Measurements from ENCODE around the gene PCDHA12. TPM values are rescaled to one million over a fixed set of nuclear protein-coding genes. Genes with fewer than 3 reads are reported as not detected.

Gene PCDHA12
- total RNA-seq, 1 donor from 2014 or later, result not detected

DNA sequence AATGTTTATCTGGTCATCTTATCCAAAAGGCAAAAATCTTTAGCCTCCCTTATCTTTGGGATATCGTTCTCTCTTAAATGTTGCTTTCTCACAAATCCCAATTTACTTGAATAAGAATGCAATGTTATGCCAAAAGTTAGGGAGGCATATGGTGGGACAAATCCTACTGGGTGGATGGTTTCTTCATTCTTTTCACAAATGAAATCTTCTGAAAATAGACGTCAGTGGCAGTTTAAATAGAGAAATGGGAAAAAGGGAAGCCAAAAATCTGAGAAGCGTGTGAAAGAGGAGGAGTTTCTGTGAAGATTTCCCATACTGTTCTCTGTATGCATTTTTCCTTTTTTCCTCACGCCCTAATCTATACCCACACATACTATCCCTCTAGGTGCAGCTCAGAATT, 48.5 kb downstream of the PCDHA12 start:
- no peak for DNase-seq (ENCODE audit: low read depth)
- TF ChIP-seq, protein P1, sequence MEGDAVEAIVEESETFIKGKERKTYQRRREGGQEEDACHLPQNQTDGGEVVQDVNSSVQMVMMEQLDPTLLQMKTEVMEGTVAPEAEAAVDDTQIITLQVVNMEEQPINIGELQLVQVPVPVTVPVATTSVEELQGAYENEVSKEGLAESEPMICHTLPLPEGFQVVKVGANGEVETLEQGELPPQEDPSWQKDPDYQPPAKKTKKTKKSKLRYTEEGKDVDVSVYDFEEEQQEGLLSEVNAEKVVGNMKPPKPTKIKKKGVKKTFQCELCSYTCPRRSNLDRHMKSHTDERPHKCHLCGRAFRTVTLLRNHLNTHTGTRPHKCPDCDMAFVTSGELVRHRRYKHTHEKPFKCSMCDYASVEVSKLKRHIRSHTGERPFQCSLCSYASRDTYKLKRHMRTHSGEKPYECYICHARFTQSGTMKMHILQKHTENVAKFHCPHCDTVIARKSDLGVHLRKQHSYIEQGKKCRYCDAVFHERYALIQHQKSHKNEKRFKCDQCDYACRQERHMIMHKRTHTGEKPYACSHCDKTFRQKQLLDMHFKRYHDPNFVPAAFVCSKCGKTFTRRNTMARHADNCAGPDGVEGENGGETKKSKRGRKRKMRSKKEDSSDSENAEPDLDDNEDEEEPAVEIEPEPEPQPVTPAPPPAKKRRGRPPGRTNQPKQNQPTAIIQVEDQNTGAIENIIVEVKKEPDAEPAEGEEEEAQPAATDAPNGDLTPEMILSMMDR (conservative IDR thresholded peaks at IDR 0.05; ENCODE audit: low read depth, low read length), result no peak
- no peak overlapping the region for H3K4me3 ChIP-seq (ENCODE audit: low read depth, low read length)

DNA sequence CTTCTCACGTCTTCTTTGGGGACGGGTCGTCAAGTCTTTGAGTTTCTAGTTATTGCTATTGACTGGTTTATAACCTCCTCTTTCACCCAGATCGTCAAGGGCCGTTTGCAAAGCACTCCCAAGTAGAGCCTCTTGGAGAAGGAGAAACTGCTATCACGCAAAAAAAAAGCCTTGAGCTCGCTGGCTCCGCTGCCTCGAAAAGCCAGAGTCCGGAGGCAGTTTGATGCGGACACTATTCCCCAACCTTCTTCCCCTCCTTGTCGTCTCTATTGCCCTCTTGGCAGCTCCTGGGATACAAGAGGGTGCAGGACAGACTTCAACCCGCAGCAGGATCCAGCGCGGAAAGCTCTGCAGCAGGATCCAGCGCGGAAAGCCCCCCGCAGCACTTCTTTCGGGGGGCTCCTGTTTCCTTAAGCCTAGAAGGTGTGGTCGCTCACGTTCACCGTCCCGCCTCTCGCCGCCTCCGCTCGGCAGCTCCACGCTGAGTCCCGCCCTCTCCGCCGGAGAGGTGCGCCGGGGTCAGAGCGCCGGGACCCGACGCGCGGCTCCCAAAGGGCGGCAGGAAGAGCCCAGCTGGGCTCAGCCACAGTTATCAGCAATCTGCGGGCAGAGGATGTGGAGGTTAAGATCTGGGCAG, 50.8 kb downstream of the PCDHA12 start, which contains the start of gene PCDHAC1:
PCDHAC1 (plus strand) TSS at position 494 of the 637 bp plus-strand sequence. CDS start 594 bp downstream, outside the sequence.
- TF ChIP-seq, protein P1 (conservative IDR thresholded peaks at IDR 0.05; ENCODE audit: low read depth, low read length), result no peak

DNA sequence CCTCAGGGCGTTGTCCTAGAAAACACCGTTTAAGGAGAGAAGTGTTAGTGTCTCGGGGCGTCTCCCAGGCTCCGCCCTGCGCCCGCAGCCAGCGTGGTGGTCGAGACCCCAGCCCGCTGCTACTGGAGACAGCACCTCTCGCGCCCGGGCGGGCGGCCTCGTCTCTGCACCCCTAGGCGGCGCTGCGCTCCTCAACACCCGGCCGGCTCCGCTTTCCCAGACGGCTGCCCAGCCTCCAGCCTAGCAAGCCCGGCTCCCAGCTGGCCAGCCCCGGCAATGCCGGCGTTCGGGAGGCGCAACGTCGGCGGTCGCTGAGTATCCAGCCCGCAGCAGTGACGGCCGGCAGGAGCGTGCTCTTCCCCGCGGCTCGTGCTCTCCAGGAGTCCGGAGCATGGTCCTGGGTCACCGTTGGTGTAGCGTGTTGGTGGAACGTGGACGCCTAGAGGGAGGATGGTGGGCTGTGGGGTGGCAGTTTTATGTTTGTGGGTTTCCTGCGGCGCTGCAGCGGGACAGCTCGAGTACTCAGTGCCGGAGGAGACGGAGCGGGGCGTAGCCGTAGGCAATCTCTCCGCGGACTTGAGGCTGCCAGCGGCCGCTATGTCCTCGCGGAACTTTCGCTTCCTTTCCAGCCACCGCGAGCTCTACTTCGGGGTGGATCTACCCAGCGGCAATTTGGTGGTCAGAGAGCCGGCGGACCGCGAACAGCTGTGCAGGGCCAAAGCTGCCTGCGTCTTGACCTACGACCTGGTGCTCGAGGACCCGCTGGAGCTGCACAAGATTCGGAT, 51.5 kb downstream of the PCDHA12 start:
- H3K4me3 ChIP-seq (ENCODE audit: low read depth, low read length), result peak overlapping the region; percentile 59
- DNase-seq (ENCODE audit: low read depth), result no peak
- TF ChIP-seq, protein P1 (conservative IDR thresholded peaks at IDR 0.05; ENCODE audit: low read depth, low read length), result peak; percentile 65

More for the DNA sequence above, 50.8 kb downstream of the PCDHA12 start, which contains the start of gene PCDHAC1:
- DNase-seq (ENCODE audit: low read depth), result no peak
- H3K4me3 ChIP-seq (ENCODE audit: low read depth, low read length), result peak within 1 kb of the TSS; percentile 59

DNA sequence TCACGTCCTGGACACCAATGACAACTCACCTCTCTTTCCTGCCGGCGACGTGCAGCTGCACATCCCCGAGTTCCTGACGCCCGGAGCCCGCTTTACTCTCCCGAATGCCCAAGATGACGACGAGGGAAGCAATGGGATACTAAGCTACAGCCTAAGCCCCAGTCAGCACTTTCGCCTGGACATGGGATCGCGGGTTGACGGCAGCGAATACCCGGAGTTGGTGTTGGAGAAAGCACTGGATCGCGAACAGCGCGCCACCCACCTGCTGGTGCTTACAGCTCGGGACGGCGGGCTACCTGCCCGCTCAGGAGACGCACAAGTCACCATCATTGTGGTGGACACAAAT, 52.1 kb downstream of the PCDHA12 start:
- no peak for DNase-seq (ENCODE audit: low read depth)
- peak overlapping the region; percentile 59 for H3K4me3 ChIP-seq (ENCODE audit: low read depth, low read length)
- TF ChIP-seq, protein P1 (conservative IDR thresholded peaks at IDR 0.05; ENCODE audit: low read depth, low read length), result no peak

Other genes starting within 250 kb of the PCDHA12 start
- gene CD14, start 242.1 kb upstream of the PCDHA12 start, total RNA-seq, result not detected in 2 replicates
- 9.0 and 127 TPM in 2 replicates for gene TMCO6, start 235.9 kb upstream of the PCDHA12 start, total RNA-seq
- 62.0 and 110 TPM in 2 replicates for gene NDUFA2, start 227.7 kb upstream of the PCDHA12 start, total RNA-seq
- gene IK, start 227.5 kb upstream of the PCDHA12 start, total RNA-seq, result 95.4 and 124 TPM in 2 replicates
- gene WDR55, start 210.4 kb upstream of the PCDHA12 start, total RNA-seq, result 14.6 and 23.4 TPM in 2 replicates
- gene DND1, start 201.7 kb upstream of the PCDHA12 start, total RNA-seq, result 0.14 TPM in 1 of 2 replicates, not detected in the other
- 83.0 and 123 TPM in 2 replicates for gene HARS1, start 183.9 kb upstream of the PCDHA12 start, total RNA-seq
- gene HARS2, start 183.9 kb upstream of the PCDHA12 start, total RNA-seq, result 33.9 and 39.5 TPM in 2 replicates
- 38.3 and 43.6 TPM in 2 replicates for gene ZMAT2, start 174.9 kb upstream of the PCDHA12 start, total RNA-seq
- not detected in 2 replicates for gene PCDHA1, start 89.2 kb upstream of the PCDHA12 start, total RNA-seq
- gene PCDHA2, start 80.5 kb upstream of the PCDHA12 start, total RNA-seq, result not detected in 2 replicates
- 0.06 TPM in 1 of 2 replicates, not detected in the other for gene PCDHA3, start 74.3 kb upstream of the PCDHA12 start, total RNA-seq
- 1.6 TPM in 1 of 2 replicates, not detected in the other for gene PCDHA4, start 68.2 kb upstream of the PCDHA12 start, total RNA-seq
- gene PCDHA5, start 53.7 kb upstream of the PCDHA12 start, total RNA-seq, result not detected in 2 replicates
- gene PCDHA6, start 47.3 kb upstream of the PCDHA12 start, total RNA-seq, result not detected in 2 replicates
- gene PCDHA7, start 41.0 kb upstream of the PCDHA12 start, total RNA-seq, result under 0.01 TPM in 1 of 2 replicates, not detected in the other
- gene PCDHA8, start 34.1 kb upstream of the PCDHA12 start, total RNA-seq, result not detected in 2 replicates
- gene PCDHA9, start 26.9 kb upstream of the PCDHA12 start, total RNA-seq, result not detected in 2 replicates
- gene PCDHA10, start 19.4 kb upstream of the PCDHA12 start, total RNA-seq, result under 0.01 and 0.06 TPM in 2 replicates
- gene PCDHA11, start 6.4 kb upstream of the PCDHA12 start, total RNA-seq, result not detected in 2 replicates
- gene PCDHA13, start 6.8 kb downstream of the PCDHA12 start, total RNA-seq, result not detected in 2 replicates
- not detected in 2 replicates for gene PCDHAC1, start 51.0 kb downstream of the PCDHA12 start, total RNA-seq
- gene PCDHAC2, start 91.2 kb downstream of the PCDHA12 start, total RNA-seq, result not detected in 2 replicates
- gene PCDHB1, start 176.1 kb downstream of the PCDHA12 start, total RNA-seq, result not detected in 2 replicates
- gene PCDHB2, start 219.3 kb downstream of the PCDHA12 start, total RNA-seq, result under 0.01 and 0.17 TPM in 2 replicates
- 0.22 and 0.23 TPM in 2 replicates for gene PCDHB3, start 225.2 kb downstream of the PCDHA12 start, total RNA-seq
- not detected in 2 replicates for gene PCDHB4, start 246.5 kb downstream of the PCDHA12 start, total RNA-seq

Measured in epithelial cell of proximal tubule (primary cell).